A673 (cell line): ENCODE data around the gene DUSP6.

ENCODE experiments used
- CTCF ChIP-seq: fragments of 300-800, 200-600 bp; sonication (generic); conservative IDR thresholded peaks from 2 replicates; pipeline ENCODE4 v1.5.1; 2017; ENCODE audit warnings: low read depth, mild to moderate bottlenecking, antibody characterized with exemption, low read length, moderate library complexity, mixed read lengths
- EZH2 ChIP-seq: fragments of 200-600 bp; sonication (generic); IDR thresholded peaks from 2 replicates; pipeline ENCODE4 v1.6.1; 2017; ENCODE audit warnings: borderline replicate concordance, low read depth, mild to moderate bottlenecking, mixed read lengths, antibody characterized with exemption, low read length; ENCODE audit not compliant: poor library complexity, severe bottlenecking

GRCh38 chr12:89299417-89299816, 52.9 kb downstream of the DUSP6 start:
- TF ChIP-seq CTCF (no peak), EZH2 (no peak)
